HL-60/S4 treated with retinoic acid at 250 ng/mL for 4 days and 3 days (cell line): ENCODE data around the gene EPHB3.

Experiments used
- in situ Hi-C: fragments of 300-500 bp; cut with MboI; formaldehyde crosslinking; loops from 2 replicates; pipeline ENCODE4 v1.7.0; 2022; ENCODE audit warnings: low sequenced_read_pairs

The EPHB3 gene

DNA sequence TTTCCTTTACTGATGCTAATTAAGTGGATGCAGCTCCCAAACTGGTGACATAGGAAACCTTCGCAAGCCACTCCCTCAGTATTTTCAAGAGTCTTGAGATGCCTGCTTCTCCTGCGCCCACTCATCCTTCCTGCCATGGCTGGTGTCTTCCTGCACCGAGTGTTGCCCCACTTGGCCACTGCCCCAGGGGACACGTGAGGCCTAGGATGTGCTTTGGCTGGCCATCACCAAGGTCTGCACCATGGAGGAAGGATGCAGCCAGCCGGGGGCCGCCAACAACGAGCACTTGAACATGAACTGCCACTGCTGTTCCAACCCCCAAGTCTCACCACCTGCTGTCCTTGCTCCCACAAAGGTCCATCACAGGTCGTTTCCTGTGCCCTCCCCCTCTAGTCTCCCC, 34.1 kb downstream of the EPHB3 start:
- in situ Hi-C loops, result no loop called here

GRCh38 chr3:184596233-184596632, 34.6 kb downstream of the EPHB3 start:
- in situ Hi-C loops, result no loop called here

DNA sequence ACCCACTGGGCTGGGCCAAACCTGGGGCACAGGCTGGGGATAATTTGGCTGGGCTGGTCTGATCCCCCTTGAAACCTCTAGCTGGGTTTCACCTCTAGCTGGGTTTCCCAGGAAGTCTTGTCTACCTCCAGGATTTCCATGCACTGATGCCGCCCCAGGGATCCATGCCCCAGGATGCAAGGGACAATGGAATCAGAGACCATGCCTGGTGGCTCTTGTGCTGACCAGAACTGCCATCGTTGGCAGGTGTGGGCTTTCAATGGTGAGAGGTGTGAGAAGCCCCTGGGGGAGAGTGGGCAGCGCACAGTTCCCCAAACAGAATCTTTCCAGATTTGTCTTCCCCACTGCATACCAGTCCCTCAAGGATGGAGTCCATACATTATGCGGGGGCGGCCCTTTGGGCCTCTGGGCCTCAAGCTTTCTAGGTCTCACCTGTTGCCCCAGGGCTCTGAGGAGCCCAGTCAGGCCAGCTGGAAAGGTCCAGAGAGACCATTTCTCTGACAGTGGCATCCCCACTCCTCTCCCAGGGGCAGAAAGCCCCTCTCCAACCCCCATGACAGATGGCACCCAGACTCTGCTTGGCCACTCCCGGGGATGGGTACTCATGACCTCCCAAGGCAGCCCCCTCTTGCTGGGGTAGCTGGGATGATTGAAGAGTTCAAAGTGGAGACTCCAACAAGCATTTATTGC, 35.4 kb downstream of the EPHB3 start:
- in situ Hi-C loops, result no loop called here

DNA sequence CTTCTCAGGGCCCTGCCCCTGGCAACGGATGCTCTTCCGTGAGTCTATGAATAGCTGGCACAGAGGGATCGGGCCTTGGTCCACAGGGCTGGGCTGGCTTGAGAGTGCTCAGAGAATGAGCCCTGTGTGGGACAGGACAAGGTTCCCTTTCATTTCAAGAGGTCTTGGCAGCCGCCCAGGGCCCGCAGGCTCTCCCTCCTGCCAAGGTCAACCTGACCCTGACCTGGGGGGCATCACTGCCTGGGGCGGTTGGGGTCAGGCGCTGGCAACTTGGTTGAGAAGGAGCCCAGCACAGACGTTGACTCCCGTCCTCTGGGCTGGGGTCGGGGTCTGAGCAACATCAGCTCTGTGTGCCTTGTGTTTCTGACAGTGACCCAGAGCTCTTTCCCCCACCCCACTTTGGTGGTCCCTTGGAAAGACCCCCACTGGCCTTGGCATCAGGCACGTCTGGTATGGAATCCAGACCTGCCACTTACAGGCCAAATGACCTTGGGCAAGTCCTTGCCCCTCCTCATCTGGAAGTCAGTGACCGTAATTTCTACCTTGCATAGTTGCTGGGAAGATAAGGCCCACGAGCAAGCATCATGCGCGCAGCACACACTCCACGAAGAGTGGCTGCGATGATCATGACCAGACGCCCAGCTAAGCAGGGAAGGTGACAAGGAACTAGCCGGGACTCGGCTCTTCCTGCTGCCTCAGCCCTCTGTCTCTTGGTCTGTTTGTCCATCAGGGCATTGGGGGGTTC, 36.4 kb downstream of the EPHB3 start:
- in situ Hi-C loops, result no loop called here

GRCh38 chr3:184598574-184598927, 37.0 kb downstream of the EPHB3 start:
- in situ Hi-C loops, result no loop called here

DNA sequence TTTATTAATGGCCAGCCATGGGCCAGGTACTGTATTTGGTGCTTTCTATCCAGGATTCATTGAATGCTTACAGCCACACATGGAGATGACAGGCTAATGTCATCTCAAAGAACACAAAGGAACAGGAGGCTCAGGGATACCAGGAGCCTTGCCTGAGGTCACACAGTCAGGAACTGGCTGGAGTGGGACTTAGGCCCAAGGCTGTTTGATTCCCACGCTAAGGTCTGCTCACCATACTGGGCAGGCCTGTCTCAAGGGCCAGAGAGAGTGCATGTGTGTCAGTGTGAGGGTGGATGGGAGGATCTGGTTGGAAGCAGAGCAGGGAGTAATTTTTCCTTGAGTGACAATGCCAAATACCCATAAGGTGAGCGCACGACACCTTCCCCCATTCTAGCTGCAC, 37.6 kb downstream of the EPHB3 start:
- in situ Hi-C loops, result no loop called here

DNA sequence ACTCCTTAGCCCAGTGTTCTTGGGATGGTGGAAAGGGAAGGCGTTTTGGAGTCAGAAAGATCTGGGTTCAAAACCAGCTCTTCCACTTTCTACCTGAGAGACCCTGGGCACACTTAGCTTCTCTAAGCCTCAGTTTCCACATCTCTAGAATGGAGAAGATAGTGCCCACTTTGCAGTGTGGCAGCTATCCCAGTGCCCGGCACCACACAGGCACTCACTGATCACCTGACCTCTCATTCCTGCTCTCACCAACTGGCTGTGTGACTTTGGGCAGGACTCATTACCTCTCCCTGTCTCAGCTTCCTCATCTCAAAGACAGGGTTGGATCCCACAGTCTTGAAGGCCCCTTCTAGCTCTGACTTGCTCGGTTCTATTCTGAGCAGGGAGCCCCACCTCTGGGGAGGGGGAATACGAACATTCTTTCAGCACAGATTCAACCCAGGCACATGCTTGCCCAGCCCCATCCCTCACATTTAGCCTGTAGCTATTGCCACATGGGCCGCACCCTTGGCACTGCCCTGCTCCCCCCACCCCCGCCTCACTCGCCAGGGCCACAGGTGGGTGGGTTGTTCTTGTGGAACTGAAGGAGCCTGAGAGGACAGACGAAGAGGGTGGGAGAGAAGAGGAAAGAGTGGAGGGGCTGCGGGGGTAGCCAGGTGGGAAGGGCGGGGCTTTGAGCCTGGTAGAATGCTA, 39.2 kb downstream of the EPHB3 start:
- in situ Hi-C loops, result no loop called here

GRCh38 chr3:184601576-184602371, 40.2 kb downstream of the EPHB3 start:
- in situ Hi-C loops, result no loop called here

DNA sequence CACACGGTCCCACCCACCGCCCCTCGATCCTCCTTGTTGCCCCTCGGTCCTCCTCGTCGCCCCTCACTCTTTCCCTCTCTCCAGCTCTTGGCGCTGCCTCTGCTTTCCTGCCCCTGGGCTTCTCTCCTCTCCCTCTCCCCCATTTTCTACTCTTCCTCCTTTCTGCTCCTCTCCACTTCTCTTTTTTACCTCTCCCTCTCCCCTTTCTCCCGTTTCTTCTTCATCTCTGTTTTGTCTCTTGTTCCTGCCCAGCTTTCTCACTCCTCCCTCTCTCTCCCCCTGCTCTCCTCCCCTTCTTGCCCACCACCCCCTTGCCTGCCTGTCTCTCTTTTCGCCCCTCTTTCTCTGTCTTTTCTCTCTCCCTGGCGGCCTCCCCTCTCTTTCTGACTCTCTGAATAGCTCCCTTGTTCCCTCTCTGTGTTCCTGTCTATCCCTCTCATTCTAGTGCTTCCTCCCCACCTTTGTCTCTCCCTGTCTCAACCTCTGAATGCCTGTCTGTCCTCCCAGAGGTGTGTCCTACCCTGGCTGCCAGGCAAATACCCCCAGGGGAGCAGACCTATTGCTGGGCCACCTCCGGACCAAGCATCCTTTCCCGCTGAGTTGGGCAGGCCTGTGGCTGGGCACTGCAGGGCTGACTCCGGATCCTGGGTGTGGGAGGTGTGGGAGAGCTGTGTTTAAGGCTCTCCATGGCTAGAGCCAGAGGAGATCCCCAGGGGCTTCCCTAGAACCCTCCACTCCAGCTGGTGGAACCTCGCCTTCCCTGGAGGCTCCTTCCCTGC, 41.0 kb downstream of the EPHB3 start:
- in situ Hi-C loops, result no loop called here

DNA sequence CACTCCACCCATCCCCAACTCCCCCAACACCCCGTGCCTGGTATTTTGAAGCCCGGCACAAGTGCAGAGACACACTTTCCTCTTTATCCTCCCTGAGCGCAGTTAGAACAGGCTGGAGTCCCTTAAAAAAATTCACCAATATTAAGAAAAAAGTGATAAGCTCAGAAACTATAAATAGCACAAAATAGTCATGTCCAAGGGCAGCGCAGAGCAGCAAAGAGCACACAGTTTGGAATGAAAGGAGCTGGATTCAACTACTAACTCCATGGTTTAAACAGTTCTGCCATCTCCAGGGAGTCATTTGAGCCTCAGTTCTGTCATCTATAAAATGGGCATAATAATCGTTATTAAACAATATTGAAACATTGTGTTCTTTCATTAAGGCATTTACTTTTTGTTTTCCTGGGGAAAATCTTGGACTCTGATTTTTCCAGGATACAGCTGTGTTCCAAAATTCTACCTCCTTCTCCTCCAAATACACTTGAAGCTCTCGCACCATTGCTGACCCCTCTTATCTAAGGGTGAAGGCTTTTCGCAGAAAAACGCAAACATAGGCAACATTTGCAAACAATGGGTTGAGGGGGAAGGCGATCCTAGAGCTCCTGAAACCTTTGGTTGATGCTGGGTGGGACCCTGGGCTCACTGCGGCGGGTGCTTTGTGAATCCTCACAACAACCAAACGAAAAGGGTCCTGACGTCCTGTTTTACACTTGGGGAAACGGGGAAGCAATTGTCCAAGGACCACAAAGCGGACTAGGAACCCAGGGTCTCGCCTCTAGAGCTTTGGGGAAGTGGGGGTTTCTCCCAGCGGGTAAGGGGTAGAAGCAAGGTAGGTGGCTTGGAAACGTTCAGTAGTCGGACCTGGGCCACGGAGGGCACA, 41.8 kb downstream of the EPHB3 start:
- in situ Hi-C loops, result no loop called here

DNA sequence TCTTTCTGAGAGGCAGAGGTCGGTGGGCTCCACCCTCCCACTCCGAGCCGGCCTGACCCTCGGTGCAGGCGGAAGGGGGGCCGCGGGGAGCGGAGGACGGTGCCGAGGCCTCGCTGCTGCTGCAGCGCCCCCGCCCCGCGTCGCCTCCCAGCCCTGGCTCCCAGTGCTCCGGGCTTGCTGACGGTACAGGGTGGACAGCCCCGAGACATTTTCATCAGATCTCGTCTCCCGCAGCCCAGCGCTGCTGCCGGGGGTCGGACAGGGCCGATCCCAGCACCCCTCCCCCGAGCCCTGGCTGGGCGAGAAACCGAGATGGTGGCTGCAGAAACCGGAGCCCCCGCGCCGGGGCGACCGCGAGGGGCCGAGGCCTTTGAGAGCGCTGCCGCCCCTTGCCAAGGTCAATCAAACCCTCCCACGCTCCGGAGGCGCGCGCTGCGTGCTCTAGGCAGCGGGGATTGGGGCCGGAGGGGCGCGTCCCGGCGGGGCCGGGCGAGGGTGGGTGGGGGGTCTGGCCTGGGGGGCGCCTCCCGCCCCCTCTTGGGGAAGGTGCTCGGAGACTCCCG, 42.5 kb downstream of the EPHB3 start:
- in situ Hi-C loops, result no loop called here

DNA sequence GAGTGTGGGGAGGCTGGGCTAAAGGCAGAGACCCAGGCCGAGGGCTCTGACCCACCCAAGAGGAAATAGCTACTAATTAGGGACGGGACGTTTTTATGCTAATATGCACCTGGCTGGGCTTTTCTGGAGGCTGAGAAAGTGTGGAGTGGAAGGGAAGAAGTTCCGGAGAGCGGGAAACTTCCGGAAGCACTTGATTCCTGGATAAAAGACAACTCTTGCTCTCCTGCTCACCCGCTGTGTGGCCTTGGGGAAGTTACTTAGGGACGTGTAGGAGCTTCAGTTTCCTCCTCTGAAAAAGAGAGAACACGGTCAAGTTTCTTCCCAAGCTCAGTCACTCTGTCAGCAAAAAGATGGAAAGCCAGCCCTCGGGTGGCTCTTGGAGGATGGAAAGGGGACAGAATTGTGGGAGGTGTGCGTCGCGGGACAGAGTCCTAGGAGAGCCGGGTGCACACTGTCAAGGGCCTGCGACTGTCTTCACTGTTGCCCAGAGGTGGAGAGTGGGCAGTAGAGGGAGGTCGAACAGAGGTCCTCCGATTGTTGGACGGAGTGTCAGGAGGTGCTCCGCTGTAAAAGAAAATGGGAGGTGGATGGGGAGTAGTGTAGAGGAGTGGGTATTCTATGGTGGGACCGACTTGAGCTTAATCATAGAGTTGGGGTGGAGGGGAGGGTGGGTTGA, 43.2 kb downstream of the EPHB3 start:
- in situ Hi-C loops, result no loop called here

DNA sequence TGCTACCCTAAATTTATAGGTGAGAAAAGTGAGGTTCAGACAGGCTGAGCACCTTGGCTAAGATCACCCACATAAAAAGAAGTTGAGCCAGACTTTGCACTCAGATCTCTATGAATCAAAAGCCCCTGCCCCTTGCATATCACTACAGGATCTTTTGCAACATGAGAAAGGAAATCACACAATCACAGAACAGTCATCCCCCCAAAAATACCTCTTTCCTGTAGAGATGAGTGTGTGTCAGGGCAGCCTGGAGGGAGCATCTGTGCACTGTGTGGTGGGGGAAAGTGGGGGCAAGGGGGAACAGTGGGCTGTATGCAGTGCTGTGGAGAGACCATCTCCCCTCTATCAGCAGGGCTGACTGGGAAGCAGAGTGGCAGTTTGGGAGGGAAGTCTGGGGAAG, 46.6 kb downstream of the EPHB3 start:
- in situ Hi-C loops, result no loop called here

DNA sequence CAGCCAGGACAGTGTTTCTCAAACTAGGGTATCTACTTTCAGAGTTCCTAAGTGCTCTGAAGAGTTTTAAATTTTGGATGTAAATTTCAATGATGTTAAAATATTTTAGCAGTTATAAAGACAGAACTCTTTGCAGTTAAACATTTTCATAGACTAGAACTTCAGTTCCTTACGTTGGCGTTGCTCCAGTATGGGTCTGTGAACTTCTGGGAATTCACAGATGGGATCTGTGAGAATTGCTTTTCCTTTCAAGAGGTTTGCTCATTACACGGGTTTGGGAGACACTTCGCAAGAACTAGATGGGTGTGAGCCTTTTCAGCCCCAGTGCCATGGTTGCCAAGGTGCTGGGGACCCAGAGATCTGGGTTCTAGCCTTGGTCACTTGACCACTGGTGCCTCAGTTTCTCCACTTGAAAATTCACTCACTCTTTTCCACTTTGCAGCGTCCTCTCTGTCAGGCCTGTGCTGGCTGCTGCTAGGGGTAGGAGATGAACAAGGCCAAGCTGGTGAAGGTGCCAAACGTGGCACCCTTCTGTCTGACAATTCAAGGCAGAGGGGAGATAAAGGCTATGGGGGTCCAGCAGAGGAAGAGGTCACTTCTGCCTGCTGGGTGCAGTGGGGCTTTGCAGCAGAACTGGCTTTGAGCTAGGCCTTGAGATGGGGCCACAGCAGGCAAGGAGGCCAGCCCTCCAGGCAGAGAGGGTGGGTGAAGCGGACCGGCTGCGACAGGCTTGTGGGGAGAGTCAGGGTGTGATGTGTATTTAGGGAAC, 48.1 kb downstream of the EPHB3 start:
- in situ Hi-C loops, result no loop called here

DNA sequence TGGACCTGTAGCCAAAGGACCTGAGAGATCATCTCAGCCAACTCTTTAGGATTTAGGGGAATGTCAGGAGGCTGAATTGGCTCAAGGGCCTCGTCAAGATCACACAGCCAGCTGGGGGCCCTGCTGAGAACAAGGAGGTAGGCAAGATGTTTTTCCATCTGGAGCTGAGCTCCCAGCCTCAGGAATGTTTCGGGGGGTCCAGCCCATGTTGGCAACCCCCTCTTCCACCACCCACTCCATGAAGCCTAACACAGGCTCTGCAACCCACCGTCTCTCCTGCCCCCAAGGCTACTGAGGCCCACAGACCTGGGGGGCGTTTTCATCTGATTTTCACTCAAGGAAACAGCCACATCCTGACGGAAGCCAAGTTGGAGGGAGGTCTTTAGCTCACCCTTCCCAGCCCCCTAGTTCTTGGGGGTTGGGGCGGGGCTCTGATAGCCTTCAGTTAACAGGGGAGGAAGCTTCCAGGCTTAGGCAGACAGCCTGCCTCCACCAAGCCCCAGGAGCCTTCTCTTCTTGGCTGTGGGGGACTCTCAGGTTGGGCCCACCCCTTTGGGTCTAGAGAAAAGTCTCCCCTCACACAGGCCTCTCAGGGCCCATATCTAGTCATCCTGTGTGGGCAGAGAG, 48.8 kb downstream of the EPHB3 start:
- in situ Hi-C loops, result no loop called here

DNA sequence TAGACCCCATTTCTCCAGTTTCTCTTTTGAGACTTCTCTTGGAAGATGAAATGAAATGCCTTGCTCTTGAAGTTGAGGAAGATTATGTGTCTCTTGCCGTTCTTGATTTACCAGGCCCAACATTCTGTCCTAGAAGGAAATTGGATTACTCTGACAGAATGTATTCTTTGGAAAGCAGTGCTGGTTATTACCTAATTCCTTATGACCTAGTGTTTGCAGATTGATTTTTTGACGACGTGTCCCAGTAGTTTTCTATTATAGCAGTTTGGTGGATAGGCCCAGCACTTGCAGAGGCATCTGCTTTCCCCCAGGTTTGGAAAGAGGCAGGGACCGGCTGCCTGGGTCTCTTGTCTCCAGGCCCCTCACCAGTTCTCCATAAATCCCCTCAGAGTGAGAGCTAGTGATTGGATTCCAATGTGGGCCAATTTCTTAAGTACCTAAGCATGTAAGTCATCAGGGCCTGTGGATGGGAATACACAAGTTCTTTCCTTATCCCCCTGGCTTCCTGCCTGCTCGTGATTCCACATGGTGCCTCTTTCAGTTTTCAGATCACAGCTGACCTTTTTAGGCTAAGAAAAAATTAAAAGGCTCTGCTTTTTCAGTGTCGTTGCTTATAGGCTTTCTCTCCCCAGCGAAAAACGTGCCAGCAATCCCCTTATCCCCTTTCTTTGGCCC, 50.2 kb downstream of the EPHB3 start:
- in situ Hi-C loops, result no loop called here

GRCh38 chr3:184615396-184615795, 53.8 kb downstream of the EPHB3 start:
- in situ Hi-C loops, result no loop called here
